Measurements from ENCODE around the gene DISP2.
A peak's percentile ranks its signal among the peaks of the same experiment; 100 is the strongest.

- TF ChIP-seq, protein P1, sequence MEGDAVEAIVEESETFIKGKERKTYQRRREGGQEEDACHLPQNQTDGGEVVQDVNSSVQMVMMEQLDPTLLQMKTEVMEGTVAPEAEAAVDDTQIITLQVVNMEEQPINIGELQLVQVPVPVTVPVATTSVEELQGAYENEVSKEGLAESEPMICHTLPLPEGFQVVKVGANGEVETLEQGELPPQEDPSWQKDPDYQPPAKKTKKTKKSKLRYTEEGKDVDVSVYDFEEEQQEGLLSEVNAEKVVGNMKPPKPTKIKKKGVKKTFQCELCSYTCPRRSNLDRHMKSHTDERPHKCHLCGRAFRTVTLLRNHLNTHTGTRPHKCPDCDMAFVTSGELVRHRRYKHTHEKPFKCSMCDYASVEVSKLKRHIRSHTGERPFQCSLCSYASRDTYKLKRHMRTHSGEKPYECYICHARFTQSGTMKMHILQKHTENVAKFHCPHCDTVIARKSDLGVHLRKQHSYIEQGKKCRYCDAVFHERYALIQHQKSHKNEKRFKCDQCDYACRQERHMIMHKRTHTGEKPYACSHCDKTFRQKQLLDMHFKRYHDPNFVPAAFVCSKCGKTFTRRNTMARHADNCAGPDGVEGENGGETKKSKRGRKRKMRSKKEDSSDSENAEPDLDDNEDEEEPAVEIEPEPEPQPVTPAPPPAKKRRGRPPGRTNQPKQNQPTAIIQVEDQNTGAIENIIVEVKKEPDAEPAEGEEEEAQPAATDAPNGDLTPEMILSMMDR (IDR thresholded peaks at IDR 0.05): no peak
- peak in 1 of 2 donors; percentile 75 for TF ChIP-seq POLR2A (IDR thresholded peaks at IDR 0.05)
These were observed 21.8 kb downstream of the DISP2 start for GRCh38 chr15:40379853-40380252.
